Measurements from ENCODE around the gene CHI3L1.

DNA sequence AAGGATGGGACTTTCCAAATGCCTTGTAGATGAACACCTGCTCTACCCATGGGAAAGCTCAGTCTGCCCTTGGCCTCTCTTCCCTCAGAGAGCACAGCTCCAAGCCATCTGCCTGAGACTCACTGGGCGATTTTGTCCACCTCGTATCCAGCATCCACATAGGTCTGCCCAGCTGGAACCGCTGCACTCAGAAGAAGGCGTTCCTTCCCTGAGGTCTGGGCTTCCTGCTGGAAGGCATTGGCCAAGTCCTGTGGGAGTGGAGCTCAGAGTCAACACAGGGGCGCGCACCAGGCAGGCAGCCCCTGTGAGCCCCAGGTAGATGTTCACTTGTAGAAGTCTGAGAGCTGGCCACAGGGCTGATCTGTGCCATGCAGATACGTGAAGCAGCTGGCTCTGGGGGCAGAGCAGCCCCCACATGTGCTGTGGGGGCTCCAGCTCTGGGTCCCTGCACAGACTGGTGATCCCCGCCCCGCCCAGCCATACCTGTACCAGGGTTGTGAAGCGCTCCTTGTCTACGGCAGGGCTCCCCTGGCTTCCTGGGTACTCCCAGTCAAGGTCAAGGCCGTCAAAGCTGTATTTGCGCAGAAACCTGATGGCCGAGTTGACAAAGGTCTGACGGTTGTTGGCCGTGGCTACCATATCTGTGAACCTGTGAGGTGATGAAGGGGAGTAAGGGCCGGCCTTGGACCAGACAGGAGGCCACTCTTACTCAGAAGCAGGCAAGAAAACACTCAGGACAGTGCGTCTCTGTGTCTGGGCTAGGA, 36.7 kb upstream of the CHI3L1 start:
- TF ChIP-seq, protein P1, sequence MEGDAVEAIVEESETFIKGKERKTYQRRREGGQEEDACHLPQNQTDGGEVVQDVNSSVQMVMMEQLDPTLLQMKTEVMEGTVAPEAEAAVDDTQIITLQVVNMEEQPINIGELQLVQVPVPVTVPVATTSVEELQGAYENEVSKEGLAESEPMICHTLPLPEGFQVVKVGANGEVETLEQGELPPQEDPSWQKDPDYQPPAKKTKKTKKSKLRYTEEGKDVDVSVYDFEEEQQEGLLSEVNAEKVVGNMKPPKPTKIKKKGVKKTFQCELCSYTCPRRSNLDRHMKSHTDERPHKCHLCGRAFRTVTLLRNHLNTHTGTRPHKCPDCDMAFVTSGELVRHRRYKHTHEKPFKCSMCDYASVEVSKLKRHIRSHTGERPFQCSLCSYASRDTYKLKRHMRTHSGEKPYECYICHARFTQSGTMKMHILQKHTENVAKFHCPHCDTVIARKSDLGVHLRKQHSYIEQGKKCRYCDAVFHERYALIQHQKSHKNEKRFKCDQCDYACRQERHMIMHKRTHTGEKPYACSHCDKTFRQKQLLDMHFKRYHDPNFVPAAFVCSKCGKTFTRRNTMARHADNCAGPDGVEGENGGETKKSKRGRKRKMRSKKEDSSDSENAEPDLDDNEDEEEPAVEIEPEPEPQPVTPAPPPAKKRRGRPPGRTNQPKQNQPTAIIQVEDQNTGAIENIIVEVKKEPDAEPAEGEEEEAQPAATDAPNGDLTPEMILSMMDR (IDR thresholded peaks at IDR 0.05; ENCODE audit: borderline replicate concordance, extremely low read depth, low read length, poor library complexity, severe bottlenecking): no peak
- no peak for TF ChIP-seq EZH2 (IDR thresholded peaks at IDR 0.05; ENCODE audit: borderline replicate concordance, low read depth, low read length, severe bottlenecking)

Measured in DND-41 (cell line).